Measurements from ENCODE around the gene TYROBP.

The TYROBP gene

GRCh38 chr19:35905178-35905727 is 2.8 kb downstream of the TYROBP start:
- Histone ChIP-seq H2AFZ (ENCODE audit: low read depth, low read length, severe bottlenecking) (no peak overlapping the region), H3K4me2 (ENCODE audit: low read depth, low read length, poor library complexity, severe bottlenecking) (no peak overlapping the region), H3K36me3 (ENCODE audit: low read length) (no peaks in the 10 kb centered on the region), H3K27me3 (ENCODE audit: low read length) (no peaks in the 10 kb centered on the region), H4K20me1 (ENCODE audit: low read depth, low read length) (no peaks in the 10 kb centered on the region), H3K27ac (ENCODE audit: low read depth, low read length) (peak overlapping the region; percentile 14), H3K9me2 (replicated peaks; ENCODE audit: insufficient read depth, low read length) (no peaks in the 10 kb centered on the region), H3K4me3 (ENCODE audit: insufficient read depth, low read length, poor library complexity, severe bottlenecking) (no peak overlapping the region), H3K79me2 (ENCODE audit: insufficient read depth, low read length) (no peaks in the 10 kb centered on the region), H3F3A (ENCODE audit: insufficient read depth) (peaks cover 48% of the 10 kb centered on the region), H3K9ac (ENCODE audit: low read length) (no peak overlapping the region), H3K9me3 (ENCODE audit: insufficient read depth, low read length) (no peaks in the 10 kb centered on the region)
- TF ChIP-seq CTCF (IDR thresholded peaks at IDR 0.05; ENCODE audit: insufficient read depth, low read length, poor library complexity, severe bottlenecking) (no peak), EZH2phosphoT487 (conservative IDR thresholded peaks at IDR 0.05; ENCODE audit: low read length) (no peak)

DNA sequence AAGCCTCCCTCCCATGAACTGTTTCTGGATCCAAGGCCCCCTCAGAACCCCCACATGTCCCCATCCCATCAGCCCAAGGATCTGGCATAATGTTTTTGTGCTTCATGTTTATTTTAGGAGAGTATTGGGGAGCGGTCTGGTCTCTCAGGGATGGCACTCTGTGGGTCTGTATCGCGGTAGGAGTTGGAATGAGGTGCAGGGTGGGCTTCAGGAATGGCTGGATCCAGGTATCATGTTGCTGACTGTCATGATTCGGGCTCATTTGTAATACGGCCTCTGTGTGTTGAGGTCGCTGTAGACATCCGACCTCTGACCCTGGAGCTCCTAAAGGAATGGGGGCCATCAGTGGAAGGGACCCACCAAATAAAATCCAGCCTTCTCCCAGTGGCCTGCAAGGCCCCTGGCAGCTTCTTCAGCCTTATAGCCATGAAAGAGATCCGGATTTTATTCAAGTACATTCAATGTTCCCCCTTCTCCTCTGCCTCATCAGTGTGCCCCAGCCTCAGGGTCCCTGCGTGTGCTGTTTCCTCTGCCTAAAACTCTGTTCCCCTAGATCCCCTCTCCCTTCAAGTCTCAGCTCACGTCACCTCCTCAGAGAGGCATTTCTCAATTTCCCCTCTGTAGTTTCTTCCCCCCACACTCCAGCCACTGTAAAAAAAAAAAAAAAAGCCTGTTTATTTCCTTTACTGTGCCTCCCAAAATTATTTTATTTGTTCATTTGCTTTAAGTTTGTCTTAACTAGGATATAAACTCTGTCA is 3.6 kb downstream of the TYROBP start:
- no peak for TF ChIP-seq CTCF (IDR thresholded peaks at IDR 0.05; ENCODE audit: insufficient read depth, low read length, poor library complexity, severe bottlenecking)
- TF ChIP-seq EZH2phosphoT487 (conservative IDR thresholded peaks at IDR 0.05; ENCODE audit: low read length), result no peak
- Histone ChIP-seq H4K20me1 (ENCODE audit: low read depth, low read length) (no peaks in the 10 kb centered on the region), H3K9me2 (replicated peaks; ENCODE audit: insufficient read depth, low read length) (no peaks in the 10 kb centered on the region), H3K9ac (ENCODE audit: low read length) (no peak overlapping the region), H3K27ac (ENCODE audit: low read depth, low read length) (peak overlapping the region; percentile 14), H3K79me2 (ENCODE audit: insufficient read depth, low read length) (peaks cover under 1% of the 10 kb centered on the region; the same call in 1 of the 2 replicates), H3K9me3 (ENCODE audit: insufficient read depth, low read length) (no peaks in the 10 kb centered on the region), H3F3A (ENCODE audit: insufficient read depth) (peaks cover 51% of the 10 kb centered on the region), H2AFZ (ENCODE audit: low read depth, low read length, severe bottlenecking) (no peak overlapping the region), H3K4me2 (ENCODE audit: low read depth, low read length, poor library complexity, severe bottlenecking) (no peak overlapping the region), H3K4me3 (ENCODE audit: insufficient read depth, low read length, poor library complexity, severe bottlenecking) (no peak overlapping the region), H3K27me3 (ENCODE audit: low read length) (no peaks in the 10 kb centered on the region), H3K36me3 (ENCODE audit: low read length) (no peaks in the 10 kb centered on the region)

DNA sequence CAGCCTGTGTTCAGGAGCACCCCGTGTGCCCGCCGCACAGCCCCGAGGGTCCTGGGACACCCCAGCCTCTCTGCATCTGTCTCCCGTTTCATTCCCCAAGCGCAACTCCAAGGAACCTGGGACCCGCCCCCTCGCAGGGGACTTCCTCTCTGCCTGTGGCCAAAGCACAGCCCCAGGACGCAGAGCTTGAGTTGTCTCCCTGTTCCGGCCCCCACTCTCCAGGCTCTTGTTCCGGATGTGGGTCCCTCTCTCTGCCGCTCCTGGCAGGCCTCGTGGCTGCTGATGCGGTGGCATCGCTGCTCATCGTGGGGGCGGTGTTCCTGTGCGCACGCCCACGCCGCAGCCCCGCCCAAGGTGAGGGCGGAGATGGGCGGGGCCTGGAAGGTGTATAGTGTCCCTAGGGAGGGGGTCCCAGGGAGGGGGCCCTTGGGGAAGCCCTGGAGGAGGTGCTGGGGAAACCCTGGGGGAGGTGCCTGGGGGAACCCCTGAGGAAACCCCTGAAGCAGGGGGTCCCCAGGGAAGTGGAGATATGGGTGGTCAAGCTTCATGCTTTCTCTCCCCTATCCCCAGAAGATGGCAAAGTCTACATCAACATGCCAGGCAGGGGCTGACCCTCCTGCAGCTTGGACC is 4.4 kb downstream of the TYROBP start:
- peak overlapping the region; percentile 50 for H3K4me3 ChIP-seq (ENCODE audit: insufficient read depth, low read length, poor library complexity, severe bottlenecking)

More for the DNA sequence above, 4.4 kb downstream of the TYROBP start:
- Histone ChIP-seq H3K36me3 (ENCODE audit: low read length) (no peaks in the 10 kb centered on the region), H3K9me3 (ENCODE audit: insufficient read depth, low read length) (no peaks in the 10 kb centered on the region), H3K27ac (ENCODE audit: low read depth, low read length) (peak overlapping the region; percentile 98), H2AFZ (ENCODE audit: low read depth, low read length, severe bottlenecking) (no peak overlapping the region), H3K79me2 (ENCODE audit: insufficient read depth, low read length) (peaks cover 9% of the 10 kb centered on the region), H4K20me1 (ENCODE audit: low read depth, low read length) (no peaks in the 10 kb centered on the region), H3F3A (ENCODE audit: insufficient read depth) (peaks cover 46% of the 10 kb centered on the region), H3K9me2 (replicated peaks; ENCODE audit: insufficient read depth, low read length) (no peaks in the 10 kb centered on the region), H3K27me3 (ENCODE audit: low read length) (no peaks in the 10 kb centered on the region), H3K9ac (ENCODE audit: low read length) (peak overlapping the region; percentile 99), H3K4me2 (ENCODE audit: low read depth, low read length, poor library complexity, severe bottlenecking) (peak overlapping the region; percentile 73)
- TF ChIP-seq CTCF (IDR thresholded peaks at IDR 0.05; ENCODE audit: insufficient read depth, low read length, poor library complexity, severe bottlenecking) (no peak), EZH2phosphoT487 (conservative IDR thresholded peaks at IDR 0.05; ENCODE audit: low read length) (no peak)

Measured in SU-DHL-6 (cell line).